ENCODE results near the gene BCAR3.

- TF ChIP-seq GATA2 (IDR thresholded peaks at IDR 0.05; ENCODE audit: low read depth, low read length) (no peak), GATA3 (IDR thresholded peaks at IDR 0.05; ENCODE audit: low read depth, low read length) (no peak)
Observed at GRCh38 chr1:93519199-93519829, 162.3 kb downstream of the BCAR3 start.

All from SH-SY5Y (cell line).